Measurements from ENCODE around the gene SIGLEC12. TPM values are rescaled to one million over a fixed set of nuclear protein-coding genes. Genes with fewer than 3 reads are reported as not detected.

SIGLEC12 gene
- total RNA-seq, 3 donors from 2014 or later (not counting 1 experiment from before 2014, with no cell fraction given) = 0.50 to 0.57 TPM; not detected in 1

DNA sequence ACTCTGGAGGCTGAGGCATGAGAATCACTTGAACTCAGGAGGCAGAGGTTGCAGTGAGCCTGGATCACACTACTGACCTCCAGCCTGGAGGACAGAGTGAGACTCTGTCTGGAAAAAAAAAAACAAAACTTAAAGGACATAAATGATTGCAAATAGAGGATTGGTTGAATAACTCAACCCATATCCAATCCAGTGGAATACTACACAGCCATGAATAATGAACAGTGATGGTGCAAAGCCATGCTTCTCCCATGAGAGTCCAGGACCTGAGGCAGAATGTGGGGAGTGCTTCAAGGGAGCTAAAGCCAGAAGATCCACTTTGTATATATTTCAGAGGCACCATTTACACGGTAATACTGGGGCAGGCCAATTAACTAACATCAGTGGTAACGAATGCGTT is 25.4 kb downstream of the SIGLEC12 start:
- 89% methylated on average over 3 of the region's 3 CpGs for WGBS (ENCODE audit: insufficient coverage)
- H3K4me3 ChIP-seq (ENCODE audit: low read length) = no peak overlapping the region
- no peaks in the 10 kb centered on the region for H3K9me3 ChIP-seq (ENCODE audit: control insufficient read depth, insufficient read depth, low read length)
- H3K27ac ChIP-seq (ENCODE audit: low read length) = no peak overlapping the region
- H3K4me3 Mint-ChIP-seq = no peak overlapping the region
- TF ChIP-seq, protein P1, sequence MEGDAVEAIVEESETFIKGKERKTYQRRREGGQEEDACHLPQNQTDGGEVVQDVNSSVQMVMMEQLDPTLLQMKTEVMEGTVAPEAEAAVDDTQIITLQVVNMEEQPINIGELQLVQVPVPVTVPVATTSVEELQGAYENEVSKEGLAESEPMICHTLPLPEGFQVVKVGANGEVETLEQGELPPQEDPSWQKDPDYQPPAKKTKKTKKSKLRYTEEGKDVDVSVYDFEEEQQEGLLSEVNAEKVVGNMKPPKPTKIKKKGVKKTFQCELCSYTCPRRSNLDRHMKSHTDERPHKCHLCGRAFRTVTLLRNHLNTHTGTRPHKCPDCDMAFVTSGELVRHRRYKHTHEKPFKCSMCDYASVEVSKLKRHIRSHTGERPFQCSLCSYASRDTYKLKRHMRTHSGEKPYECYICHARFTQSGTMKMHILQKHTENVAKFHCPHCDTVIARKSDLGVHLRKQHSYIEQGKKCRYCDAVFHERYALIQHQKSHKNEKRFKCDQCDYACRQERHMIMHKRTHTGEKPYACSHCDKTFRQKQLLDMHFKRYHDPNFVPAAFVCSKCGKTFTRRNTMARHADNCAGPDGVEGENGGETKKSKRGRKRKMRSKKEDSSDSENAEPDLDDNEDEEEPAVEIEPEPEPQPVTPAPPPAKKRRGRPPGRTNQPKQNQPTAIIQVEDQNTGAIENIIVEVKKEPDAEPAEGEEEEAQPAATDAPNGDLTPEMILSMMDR (IDR thresholded peaks at IDR 0.05) = no peak
- H3K4me1 Mint-ChIP-seq = peaks cover 0 to 7% of the 10 kb centered on the region in 2 donors
- no peak overlapping the region for H3K27ac Mint-ChIP-seq
- no peaks in the 10 kb centered on the region for H3K27me3 ChIP-seq (ENCODE audit: control insufficient read depth, insufficient read depth, low read length)
- H3K36me3 ChIP-seq (ENCODE audit: control insufficient read depth, insufficient read depth, low read length) = no peaks in the 10 kb centered on the region
- H3K4me1 ChIP-seq (ENCODE audit: control insufficient read depth, insufficient read depth, low read length) = no peaks in the 10 kb centered on the region
- no peaks in the 10 kb centered on the region for H3K9me3 Mint-ChIP-seq
- no peaks in the 10 kb centered on the region for H3K36me3 Mint-ChIP-seq
- intact Hi-C loops (cut with micrococcal nuclease) = no loop called here
- ATAC-seq (no peak), DNase-seq (no peak)
- peaks cover 29 to 32% of the 10 kb centered on the region in 2 donors for H3K27me3 Mint-ChIP-seq (ENCODE audit: low read depth in 2 of 2)

DNA sequence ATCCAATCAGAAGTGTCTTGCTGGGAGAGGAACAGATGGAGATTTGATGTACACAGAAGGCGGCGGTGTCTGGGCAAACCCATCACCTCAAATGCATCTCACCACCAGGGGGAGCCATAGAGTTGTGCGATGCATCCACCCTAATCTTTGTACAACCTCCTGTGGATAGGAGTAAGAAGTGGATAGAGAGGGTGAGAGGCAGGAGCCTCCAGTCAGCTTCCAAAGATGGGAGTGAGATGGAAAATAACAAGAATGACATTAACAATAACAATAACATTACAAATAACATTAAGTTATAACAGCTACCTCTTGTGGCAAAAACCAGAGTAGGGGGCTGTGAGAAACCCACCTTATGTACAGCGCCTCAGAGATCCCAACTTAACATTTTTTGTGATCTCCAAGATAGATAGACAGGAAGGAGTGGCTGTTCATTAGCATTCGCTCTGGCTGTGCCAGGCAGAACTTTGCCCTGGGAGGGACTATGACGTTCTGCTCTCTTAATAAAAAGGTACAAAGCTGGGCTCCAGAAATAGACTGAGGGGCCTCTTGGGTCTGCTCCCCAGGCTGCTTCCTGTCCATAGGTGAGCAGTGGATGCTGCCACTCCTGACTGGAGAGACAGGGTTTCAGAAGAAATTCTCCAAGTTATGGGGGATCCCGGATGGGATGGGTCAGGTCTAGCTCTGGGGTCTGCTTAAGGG is 28.4 kb downstream of the SIGLEC12 start:
- peak; percentile 75 to 89 for DNase-seq
- peak; percentile 84 to 90 (median 85) for ATAC-seq
- peaks cover 16 to 32% of the 10 kb centered on the region in 2 donors for H3K27me3 Mint-ChIP-seq (ENCODE audit: low read depth in 2 of 2)
- intact Hi-C loops (cut with micrococcal nuclease) = loop anchor here (1.0 to 5.0 kb wide), 5 partner anchors 42 to 184 kb away; no protein-coding TSS in a partner anchor
- Histone ChIP-seq H3K4me1 (ENCODE audit: control insufficient read depth, insufficient read depth, low read length) (no peaks in the 10 kb centered on the region), H3K36me3 (ENCODE audit: control insufficient read depth, insufficient read depth, low read length) (no peaks in the 10 kb centered on the region), H3K27me3 (ENCODE audit: control insufficient read depth, insufficient read depth, low read length) (no peaks in the 10 kb centered on the region), H3K27ac (ENCODE audit: low read length) (no peak overlapping the region), H3K4me3 (ENCODE audit: low read length) (no peak overlapping the region), H3K9me3 (ENCODE audit: control insufficient read depth, insufficient read depth, low read length) (no peaks in the 10 kb centered on the region)
- TF ChIP-seq, protein P1 (IDR thresholded peaks at IDR 0.05) = peak; percentile 99
- WGBS (ENCODE audit: insufficient coverage) = 49% methylated on average over 4 of the region's 7 CpGs
- no peaks in the 10 kb centered on the region for H3K36me3 Mint-ChIP-seq
- H3K4me1 Mint-ChIP-seq = peaks cover 0 to 7% of the 10 kb centered on the region in 2 donors
- no peaks in the 10 kb centered on the region for H3K9me3 Mint-ChIP-seq
- no peak overlapping the region for H3K4me3 Mint-ChIP-seq
- H3K27ac Mint-ChIP-seq = no peak overlapping the region

DNA sequence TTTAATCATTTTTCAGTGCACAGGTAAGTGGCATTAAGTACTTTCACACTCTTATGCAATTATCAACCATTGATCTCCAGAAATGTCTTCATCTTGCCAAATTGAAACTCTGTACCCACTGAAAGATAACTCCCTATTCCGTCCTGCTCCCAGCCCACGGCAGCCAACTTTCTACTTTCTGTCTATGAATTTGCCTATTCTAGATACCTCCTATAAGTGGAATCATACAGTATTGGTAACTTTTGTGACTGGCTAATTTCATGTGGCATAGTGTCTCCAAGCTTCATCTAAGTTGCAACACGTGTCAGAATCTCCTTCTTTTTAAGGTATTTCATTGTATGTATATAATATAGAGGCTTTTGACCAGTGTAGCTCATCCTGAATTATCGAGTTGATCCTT is 29.0 kb downstream of the SIGLEC12 start:
- H3K36me3 ChIP-seq (ENCODE audit: control insufficient read depth, insufficient read depth, low read length) = no peaks in the 10 kb centered on the region
- no peak overlapping the region for H3K4me3 ChIP-seq (ENCODE audit: low read length)
- Mint-ChIP-seq H3K9me3 (no peaks in the 10 kb centered on the region), H3K27ac (no peak overlapping the region), H3K4me1 (peaks cover 0 to 7% of the 10 kb centered on the region in 2 donors), H3K27me3 (ENCODE audit: low read depth in 2 of 2) (peaks cover 14 to 33% of the 10 kb centered on the region in 2 donors), H3K36me3 (no peaks in the 10 kb centered on the region), H3K4me3 (no peak overlapping the region)
- TF ChIP-seq, protein P1 (IDR thresholded peaks at IDR 0.05) = no peak
- ATAC-seq (no peak), DNase-seq (no peak)
- intact Hi-C loops (cut with micrococcal nuclease) = loop anchor here (1.0 to 5.0 kb wide), 5 partner anchors 43 to 185 kb away; no protein-coding TSS in a partner anchor
- H3K4me1 ChIP-seq (ENCODE audit: control insufficient read depth, insufficient read depth, low read length) = no peaks in the 10 kb centered on the region
- 48% methylated on average over 4 of the region's 4 CpGs for WGBS (ENCODE audit: insufficient coverage)
- H3K9me3 ChIP-seq (ENCODE audit: control insufficient read depth, insufficient read depth, low read length) = no peaks in the 10 kb centered on the region
- no peak overlapping the region for H3K27ac ChIP-seq (ENCODE audit: low read length)
- H3K27me3 ChIP-seq (ENCODE audit: control insufficient read depth, insufficient read depth, low read length) = no peaks in the 10 kb centered on the region

Data from natural killer cell (primary cell).